Bronchial epithelial cell (primary cell): ENCODE results near the gene SLC25A21. TPM values are rescaled to one million over a fixed set of nuclear protein-coding genes. Genes with fewer than 3 reads are reported as not detected.
A peak's percentile ranks its signal among the peaks of the same experiment; 100 is the strongest.

Experiments
- DNase-seq: peaks from one replicate; pipeline ENCODE4 v3.0.0-alpha.2; 2010; ENCODE audit warnings: low read depth
- FAIRE-seq: peaks from 2 replicates; lab custom pipeline; 2011; peaks lifted over from hg19 to GRCh38; lab: Jason Lieb, UNC
- H3K27me3 ChIP-seq: 2 replicates; pipeline ENCODE4 v1.5.1; 2011; ENCODE audit warnings: low read length; ENCODE audit not compliant: control insufficient read depth, insufficient read depth
- H3K36me3 ChIP-seq: 2 replicates; pipeline ENCODE4 v1.5.1; 2011; ENCODE audit warnings: low read length; ENCODE audit not compliant: control insufficient read depth, insufficient read depth
- H3K4me3 ChIP-seq: 2 replicates; pipeline ENCODE4 v1.5.1; 2011; ENCODE audit warnings: mild to moderate bottlenecking, low read depth, low read length, control low read depth
- CTCF ChIP-seq: IDR thresholded peaks from 2 replicates; pipeline ENCODE4 v1.5.1; 2011; ENCODE audit warnings: mild to moderate bottlenecking, moderate library complexity, low read length, control low read depth, inconsistent platforms; ENCODE audit not compliant: insufficient read depth, severe bottlenecking
- total RNA-seq: library from RNA; depleted of rRNA; stranded (reverse); fragments of >200 nt; gene quantifications from 2 replicates; pipeline ENCODE4 v1.2.1, GENCODE V29; 2014

SLC25A21 gene
- total RNA-seq, 1 donor from 2014 or later: 0.53 TPM

- no peaks in the 10 kb centered on the region for H3K36me3 ChIP-seq
- no peaks in the 10 kb centered on the region for H3K27me3 ChIP-seq
- DNase-seq (no peak), FAIRE-seq (no peak)
- H3K4me3 ChIP-seq: no peak overlapping the region
- no peak for TF ChIP-seq CTCF
Observed at GRCh38 chr14:36719823-36720222, 452.6 kb downstream of the SLC25A21 start.

DNA sequence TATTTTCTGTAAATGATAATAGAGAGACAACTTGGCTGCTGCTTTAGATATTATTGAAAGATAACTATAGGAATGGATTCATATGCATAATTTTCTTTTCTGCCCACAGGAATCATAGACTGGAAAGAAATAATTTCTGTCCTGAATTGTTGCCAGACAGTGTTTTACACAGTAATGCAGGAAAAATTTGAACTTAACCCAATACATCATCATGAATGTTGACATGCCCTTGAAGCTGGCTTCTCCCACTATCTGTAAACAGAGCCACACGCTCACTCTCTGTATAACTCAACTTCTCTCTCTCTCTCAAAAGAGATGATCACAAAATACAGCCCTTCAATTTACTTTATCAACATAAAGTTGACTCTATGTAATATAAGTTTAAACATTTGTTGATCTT lies 454.2 kb downstream of the SLC25A21 start:
- Histone ChIP-seq H3K4me3 (no peak overlapping the region), H3K36me3 (no peaks in the 10 kb centered on the region), H3K27me3 (no peaks in the 10 kb centered on the region)
- FAIRE-seq (no peak), DNase-seq (peak; percentile 13)
- TF ChIP-seq CTCF: no peak

DNA sequence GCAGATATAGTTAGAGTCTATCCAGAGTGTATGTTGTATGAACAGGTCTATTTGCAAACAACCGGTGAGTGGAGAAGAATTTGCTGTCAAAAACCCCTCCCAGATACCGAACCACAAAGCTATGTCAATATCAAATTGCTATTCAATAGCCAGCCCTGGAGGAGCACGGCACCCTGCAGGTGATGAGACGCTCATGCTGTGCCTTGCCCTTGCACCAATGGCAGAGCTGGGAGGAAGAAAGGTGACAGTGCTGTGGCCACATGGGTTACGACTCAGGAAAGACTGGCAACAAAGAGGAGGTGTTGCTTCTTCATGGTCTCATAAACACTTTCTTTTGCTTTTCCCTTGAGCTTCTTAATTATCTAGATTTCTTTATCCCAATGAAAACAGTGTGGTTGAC lies 455.0 kb downstream of the SLC25A21 start:
- H3K4me3 ChIP-seq: no peak overlapping the region
- H3K36me3 ChIP-seq: no peaks in the 10 kb centered on the region
- H3K27me3 ChIP-seq: no peaks in the 10 kb centered on the region
- no peak for TF ChIP-seq CTCF
- no peak for FAIRE-seq
- DNase-seq: no peak

GRCh38 chr14:36716614-36717184 lies 455.7 kb downstream of the SLC25A21 start:
- no peak for TF ChIP-seq CTCF
- peak; percentile 46 for DNase-seq

GRCh38 chr14:36713960-36714703 lies 458.3 kb downstream of the SLC25A21 start:
- no peak for TF ChIP-seq CTCF
- no peaks in the 10 kb centered on the region for H3K36me3 ChIP-seq
- no peak overlapping the region for H3K4me3 ChIP-seq
- DNase-seq (no peak), FAIRE-seq (no peak)
- H3K27me3 ChIP-seq: no peaks in the 10 kb centered on the region

More at GRCh38 chr14:36716614-36717184, 455.7 kb downstream of the SLC25A21 start:
- peak; percentile 92 for FAIRE-seq
- Histone ChIP-seq H3K4me3 (no peak overlapping the region), H3K36me3 (no peaks in the 10 kb centered on the region), H3K27me3 (no peaks in the 10 kb centered on the region)

GRCh38 chr14:36707570-36707969 lies 464.8 kb downstream of the SLC25A21 start:
- no peak for TF ChIP-seq CTCF
- Histone ChIP-seq H3K27me3 (no peaks in the 10 kb centered on the region), H3K4me3 (no peak overlapping the region), H3K36me3 (no peaks in the 10 kb centered on the region)
- DNase-seq (no peak), FAIRE-seq (no peak)
